GM23248 (cell line): ENCODE data around the gene ACTN4.

Experiments used
- EZH2 ChIP-seq: fragments of 200-600 bp; sonication (generic); IDR thresholded peaks from 2 replicates; pipeline ENCODE4 v1.6.1; 2018; ENCODE audit warnings: antibody characterized with exemption, mild to moderate bottlenecking; ENCODE audit not compliant: insufficient read depth, poor library complexity, severe bottlenecking
- EZH2phosphoT487 ChIP-seq: fragments of 200-600 bp; sonication (generic); IDR thresholded peaks from 2 replicates; pipeline ENCODE4 v1.6.1; 2018; ENCODE audit warnings: antibody characterized with exemption, moderate library complexity, mild to moderate bottlenecking, low read depth; ENCODE audit not compliant: insufficient read depth

DNA sequence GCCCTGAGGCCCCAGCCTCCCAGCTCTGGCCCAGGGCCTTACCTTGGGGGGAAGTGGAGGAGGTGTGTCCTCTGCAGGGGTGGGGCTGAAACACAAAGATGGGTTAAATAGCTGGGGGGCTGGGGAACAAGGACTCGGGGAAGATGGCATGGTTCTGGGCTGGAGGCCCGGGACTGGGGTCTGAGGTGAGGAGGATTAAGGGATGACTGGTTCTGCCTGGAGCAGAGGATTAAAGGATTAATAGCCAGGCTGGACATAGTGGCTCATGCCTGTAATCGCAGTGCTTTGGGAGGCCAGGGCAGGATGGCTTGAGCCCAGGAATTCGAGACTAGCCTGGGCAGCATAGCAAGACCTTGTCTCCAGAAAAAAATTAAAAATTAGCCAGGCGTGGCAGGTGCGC, 41.3 kb upstream of the ACTN4 start:
- TF ChIP-seq EZH2 (no peak), EZH2phosphoT487 (no peak)
